ENCODE results near the gene MED25. TPM values are rescaled to one million over a fixed set of nuclear protein-coding genes. Genes with fewer than 3 reads are reported as not detected.

MED25 gene
- total RNA-seq, 4 donors from 2014 or later = 26.2 to 54.0 (median 29.4) TPM

GRCh38 chr19:49801401-49801888, 16.6 kb upstream of the MED25 start:
- H3K4me1 ChIP-seq = peaks cover 0 to 27% (median 6%) of the 10 kb centered on the region in 4 donors
- peak overlapping the region; percentile 18 to 53 (median 32) for H3K4me3 ChIP-seq
- H3K27ac ChIP-seq = peak overlapping the region; percentile 43 to 85 (median 64)
- H3K36me3 ChIP-seq = peaks cover 0 to 99% (median 25%) of the 10 kb centered on the region in 3 donors
- WGBS, 2 donors = 46 to 81% methylated on average over 10 to 32 of the region's 32 CpGs
- H3K27me3 ChIP-seq = no peaks in the 10 kb centered on the region
- TF ChIP-seq POLR2A (IDR thresholded peaks at IDR 0.05) = no peak
- no peak for TF ChIP-seq EP300 (IDR thresholded peaks at IDR 0.05)
- DNase-seq (ENCODE audit: low spot score in 2 of 2) = no peak
- no peaks in the 10 kb centered on the region for H3K9me3 ChIP-seq

DNA sequence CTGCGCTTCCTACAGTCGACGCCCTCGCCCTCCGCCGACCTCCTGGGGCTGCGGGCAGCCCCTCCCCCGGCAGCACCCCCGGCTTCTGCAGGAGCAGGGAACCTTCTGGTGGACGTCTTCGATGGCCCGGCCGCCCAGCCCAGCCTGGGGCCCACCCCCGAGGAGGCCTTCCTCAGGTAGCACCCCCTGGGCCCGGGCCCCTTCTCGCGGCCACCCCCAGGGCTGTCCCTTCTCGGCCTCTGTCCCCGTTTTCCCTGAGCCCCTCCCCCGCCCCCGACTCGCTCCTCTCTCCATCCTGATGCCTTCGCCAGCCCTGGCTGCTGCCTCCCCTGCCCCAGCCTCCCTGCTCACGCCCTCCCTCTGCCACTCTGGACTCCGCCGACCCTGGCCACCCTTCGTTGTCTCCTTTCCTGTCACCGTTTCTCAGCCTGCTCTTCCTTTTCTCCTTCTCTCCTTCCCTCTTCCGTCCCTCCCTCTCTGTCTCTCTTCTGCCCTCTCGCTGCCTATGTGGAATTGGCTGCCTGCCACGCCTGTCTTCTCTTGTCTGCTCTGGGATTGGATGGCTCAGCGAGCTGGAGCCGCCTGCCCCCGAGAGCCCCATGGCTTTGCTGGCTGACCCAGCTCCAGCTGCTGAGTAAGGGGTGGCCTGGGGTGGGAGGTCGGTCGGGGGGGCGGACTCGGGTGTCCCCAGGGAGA, 16.0 kb upstream of the MED25 start:
- Histone ChIP-seq H3K4me1 (peaks cover 0 to 27% (median 6%) of the 10 kb centered on the region in 4 donors), H3K27ac (peak overlapping the region; percentile 43 to 85 (median 64)), H3K36me3 (peaks cover 0 to 99% (median 24%) of the 10 kb centered on the region in 3 donors), H3K27me3 (no peaks in the 10 kb centered on the region), H3K9me3 (no peaks in the 10 kb centered on the region), H3K4me3 (peak overlapping the region; percentile 18 to 53 (median 32))
- TF ChIP-seq POLR2A (IDR thresholded peaks at IDR 0.05) (no peak), EP300 (IDR thresholded peaks at IDR 0.05) (peak in 1 of 2 donors; percentile 64)
- TF ChIP-seq, protein P1, sequence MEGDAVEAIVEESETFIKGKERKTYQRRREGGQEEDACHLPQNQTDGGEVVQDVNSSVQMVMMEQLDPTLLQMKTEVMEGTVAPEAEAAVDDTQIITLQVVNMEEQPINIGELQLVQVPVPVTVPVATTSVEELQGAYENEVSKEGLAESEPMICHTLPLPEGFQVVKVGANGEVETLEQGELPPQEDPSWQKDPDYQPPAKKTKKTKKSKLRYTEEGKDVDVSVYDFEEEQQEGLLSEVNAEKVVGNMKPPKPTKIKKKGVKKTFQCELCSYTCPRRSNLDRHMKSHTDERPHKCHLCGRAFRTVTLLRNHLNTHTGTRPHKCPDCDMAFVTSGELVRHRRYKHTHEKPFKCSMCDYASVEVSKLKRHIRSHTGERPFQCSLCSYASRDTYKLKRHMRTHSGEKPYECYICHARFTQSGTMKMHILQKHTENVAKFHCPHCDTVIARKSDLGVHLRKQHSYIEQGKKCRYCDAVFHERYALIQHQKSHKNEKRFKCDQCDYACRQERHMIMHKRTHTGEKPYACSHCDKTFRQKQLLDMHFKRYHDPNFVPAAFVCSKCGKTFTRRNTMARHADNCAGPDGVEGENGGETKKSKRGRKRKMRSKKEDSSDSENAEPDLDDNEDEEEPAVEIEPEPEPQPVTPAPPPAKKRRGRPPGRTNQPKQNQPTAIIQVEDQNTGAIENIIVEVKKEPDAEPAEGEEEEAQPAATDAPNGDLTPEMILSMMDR (IDR thresholded peaks at IDR 0.05) = peak in 4 of 5 experiments; percentile 17 to 67 (median 50)
- peak; percentile 98 to 99 for DNase-seq (ENCODE audit: low spot score in 2 of 2)
- WGBS, 2 donors = 27 to 32% methylated on average over 27 to 32 of the region's 38 CpGs

DNA sequence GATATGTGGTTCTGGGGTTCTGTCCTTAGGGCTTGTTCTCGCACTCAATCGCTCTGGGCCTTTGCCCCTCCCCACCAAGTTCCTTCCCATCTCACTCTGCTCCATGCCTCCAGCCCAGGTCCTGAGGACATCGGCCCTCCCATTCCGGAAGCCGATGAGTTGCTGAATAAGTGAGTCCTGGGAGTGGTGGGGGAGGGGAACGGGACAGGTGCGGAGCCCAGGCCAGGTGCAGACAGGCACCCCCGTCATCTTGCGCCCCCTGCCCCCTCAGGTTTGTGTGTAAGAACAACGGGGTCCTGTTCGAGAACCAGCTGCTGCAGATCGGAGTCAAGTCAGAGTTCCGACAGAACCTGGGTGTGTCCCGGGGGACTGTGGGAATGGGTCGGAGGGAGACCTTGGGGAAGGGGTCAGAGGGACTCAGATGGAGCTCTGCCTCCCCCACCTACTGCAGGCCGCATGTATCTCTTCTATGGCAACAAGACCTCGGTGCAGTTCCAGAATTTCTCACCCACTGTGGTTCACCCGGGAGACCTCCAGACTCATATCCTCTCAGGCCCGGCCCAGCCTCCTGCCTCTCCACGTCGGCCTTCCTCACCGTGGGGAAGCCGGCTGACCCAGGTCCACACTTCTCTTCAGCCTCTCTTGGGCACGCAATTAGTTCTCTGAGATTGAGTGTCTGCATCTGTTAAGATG, 15.1 kb upstream of the MED25 start:
- WGBS, 2 donors = 76 to 83% methylated on average over 12 to 23 of the region's 24 CpGs
- Histone ChIP-seq H3K9me3 (no peaks in the 10 kb centered on the region), H3K36me3 (peaks cover 0 to 99% (median 24%) of the 10 kb centered on the region in 3 donors), H3K4me3 (peak overlapping the region in 2 of 4 donors; percentile 39 to 53), H3K27ac (peak overlapping the region in 2 of 4 donors; percentile 84 to 85), H3K27me3 (no peaks in the 10 kb centered on the region), H3K4me1 (peaks cover 0 to 28% (median 6%) of the 10 kb centered on the region in 4 donors)
- TF ChIP-seq POLR2A (IDR thresholded peaks at IDR 0.05) (no peak), EP300 (IDR thresholded peaks at IDR 0.05) (no peak)
- TF ChIP-seq, protein P1 (IDR thresholded peaks at IDR 0.05) = no peak
- no peak for DNase-seq (ENCODE audit: low spot score in 2 of 2)

GRCh38 chr19:49803529-49803856, 14.6 kb upstream of the MED25 start:
- no peak for DNase-seq (ENCODE audit: low spot score in 2 of 2)
- H3K4me1 ChIP-seq = peaks cover 0 to 33% (median 8%) of the 10 kb centered on the region in 4 donors
- no peaks in the 10 kb centered on the region for H3K27me3 ChIP-seq
- H3K27ac ChIP-seq = peak overlapping the region in 1 of 4 donors; percentile 85
- 86 to 100% methylated on average over 3 to 6 of the region's 6 CpGs for WGBS, 2 donors
- H3K36me3 ChIP-seq = peaks cover 0 to 95% (median 24%) of the 10 kb centered on the region in 3 donors
- TF ChIP-seq, protein P1 (IDR thresholded peaks at IDR 0.05) = no peak
- TF ChIP-seq POLR2A (IDR thresholded peaks at IDR 0.05) (no peak), EP300 (IDR thresholded peaks at IDR 0.05) (no peak)
- no peak overlapping the region for H3K4me3 ChIP-seq
- H3K9me3 ChIP-seq = no peaks in the 10 kb centered on the region

DNA sequence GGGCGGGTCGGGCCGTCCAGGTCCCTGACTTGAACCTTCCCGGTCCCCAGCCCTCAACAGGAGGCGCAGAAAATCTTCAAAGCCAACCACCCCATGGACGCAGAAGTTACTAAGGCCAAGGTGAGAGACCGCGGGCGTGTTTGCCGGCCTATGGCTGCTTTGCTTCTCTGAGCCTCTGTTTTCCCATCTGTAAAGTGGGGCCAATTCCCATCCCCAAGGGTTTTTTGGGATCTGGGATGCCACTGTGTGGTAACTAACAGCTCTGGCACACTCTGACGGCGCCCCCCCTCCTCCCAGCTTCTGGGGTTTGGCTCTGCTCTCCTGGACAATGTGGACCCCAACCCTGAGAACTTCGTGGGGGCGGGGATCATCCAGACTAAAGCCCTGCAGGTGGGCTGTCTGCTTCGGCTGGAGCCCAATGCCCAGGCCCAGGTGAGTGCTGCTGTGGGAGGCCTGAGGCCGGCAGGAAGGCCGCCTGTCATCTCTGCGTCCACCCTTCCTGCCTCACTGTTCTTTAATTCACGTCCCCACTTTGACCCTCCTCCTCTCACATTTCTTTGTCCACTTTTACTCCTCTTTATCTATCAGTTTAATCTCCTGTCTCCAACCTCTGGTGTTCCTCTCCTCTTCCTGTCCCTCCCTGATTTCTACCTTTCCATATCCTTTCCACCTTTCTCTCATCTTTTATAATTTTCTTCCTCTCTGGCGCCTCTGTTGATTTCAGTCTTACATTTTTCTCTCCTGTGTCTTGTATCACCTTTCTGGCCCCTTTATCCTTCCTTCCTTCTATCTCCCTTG, 12.1 kb upstream of the MED25 start:
- Histone ChIP-seq H3K9me3 (no peaks in the 10 kb centered on the region), H3K36me3 (peaks cover 0 to 70% (median 12%) of the 10 kb centered on the region in 3 donors), H3K4me3 (no peak overlapping the region), H3K4me1 (peaks cover 0 to 45% (median 13%) of the 10 kb centered on the region in 4 donors), H3K27ac (no peak overlapping the region), H3K27me3 (no peaks in the 10 kb centered on the region)
- WGBS, 2 donors = 81 to 83% methylated on average over 20 of the region's 20 CpGs
- DNase-seq (ENCODE audit: low spot score in 2 of 2) = no peak
- TF ChIP-seq, protein P1 (IDR thresholded peaks at IDR 0.05) = no peak
- TF ChIP-seq POLR2A (IDR thresholded peaks at IDR 0.05) = no peak
- TF ChIP-seq EP300 (IDR thresholded peaks at IDR 0.05) = no peak
